GM21723 (cell line): ENCODE results near the gene BCL2.
"Not testable (repeated sequence)": the region's sequence is repeated elsewhere in the genome, so short reads cannot be mapped to it uniquely, and the experiment has no call there.

Experiments
- ATAC-seq: cut with Tn5 transposase; IDR thresholded peaks from one replicate; pipeline ENCODE4 v1.9.1; 2021; ENCODE audit warnings: mild to moderate bottlenecking, moderate library complexity; ENCODE audit not compliant: unreplicated experiment

Gene BCL2

DNA sequence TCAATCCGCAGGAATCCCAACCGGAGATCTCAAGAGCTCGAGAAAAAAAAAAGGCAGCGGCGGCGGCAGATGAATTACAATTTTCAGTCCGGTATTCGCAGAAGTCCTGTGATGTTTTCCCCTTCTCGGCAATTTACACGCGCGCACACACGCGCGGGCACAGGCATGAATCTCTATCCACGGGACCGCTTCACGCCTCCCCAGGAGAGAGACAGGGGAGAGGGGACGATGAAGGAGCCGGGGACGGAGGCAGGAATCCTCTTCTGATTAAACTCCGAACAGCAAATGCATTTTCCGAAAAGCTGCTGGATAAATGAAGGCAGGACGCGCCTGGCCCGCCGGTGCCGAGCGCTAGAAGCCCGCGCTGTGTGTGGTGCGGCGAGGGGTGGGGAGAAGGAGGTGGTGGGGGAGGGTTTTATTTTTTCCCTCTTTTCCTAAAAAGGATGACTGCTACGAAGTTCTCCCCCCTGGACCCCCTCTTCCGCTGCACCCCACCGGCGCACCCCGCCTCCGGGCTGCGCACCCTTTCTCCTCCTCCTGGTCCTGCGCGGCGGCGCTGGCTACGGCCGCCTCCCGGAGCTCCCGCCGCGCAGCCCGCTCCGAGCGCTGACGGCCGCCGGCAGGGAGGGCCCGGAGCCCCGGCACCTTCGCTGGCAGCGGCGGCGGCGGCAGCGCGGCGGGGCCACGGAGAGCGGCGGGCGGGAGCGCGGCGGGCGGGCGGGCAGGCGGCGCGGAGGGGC is at the start of gene BCL2:
TSS of gene BCL2 (minus strand) at position 387 of the 740 bp plus-strand sequence.
- ATAC-seq, result peak; percentile 12

DNA sequence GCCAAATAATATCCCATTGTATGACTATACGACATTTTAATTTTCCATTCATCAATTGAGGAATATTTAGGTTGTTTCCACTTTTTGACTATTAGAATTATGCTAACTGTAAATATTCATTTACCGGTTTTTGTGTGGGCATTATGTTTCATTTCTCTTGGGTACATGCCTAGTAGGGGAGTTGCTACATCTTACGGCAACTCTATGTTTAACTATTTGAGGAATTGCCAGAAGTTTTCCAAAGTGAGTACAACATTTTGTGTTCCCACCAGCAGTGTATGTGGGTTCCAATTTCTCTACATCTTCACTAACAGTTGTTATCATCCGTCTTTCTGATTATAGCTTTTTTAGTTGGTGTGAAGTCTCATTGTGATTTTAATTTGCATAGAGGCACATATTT is 49.0 kb upstream of the BCL2 start:
- no peak for ATAC-seq

DNA sequence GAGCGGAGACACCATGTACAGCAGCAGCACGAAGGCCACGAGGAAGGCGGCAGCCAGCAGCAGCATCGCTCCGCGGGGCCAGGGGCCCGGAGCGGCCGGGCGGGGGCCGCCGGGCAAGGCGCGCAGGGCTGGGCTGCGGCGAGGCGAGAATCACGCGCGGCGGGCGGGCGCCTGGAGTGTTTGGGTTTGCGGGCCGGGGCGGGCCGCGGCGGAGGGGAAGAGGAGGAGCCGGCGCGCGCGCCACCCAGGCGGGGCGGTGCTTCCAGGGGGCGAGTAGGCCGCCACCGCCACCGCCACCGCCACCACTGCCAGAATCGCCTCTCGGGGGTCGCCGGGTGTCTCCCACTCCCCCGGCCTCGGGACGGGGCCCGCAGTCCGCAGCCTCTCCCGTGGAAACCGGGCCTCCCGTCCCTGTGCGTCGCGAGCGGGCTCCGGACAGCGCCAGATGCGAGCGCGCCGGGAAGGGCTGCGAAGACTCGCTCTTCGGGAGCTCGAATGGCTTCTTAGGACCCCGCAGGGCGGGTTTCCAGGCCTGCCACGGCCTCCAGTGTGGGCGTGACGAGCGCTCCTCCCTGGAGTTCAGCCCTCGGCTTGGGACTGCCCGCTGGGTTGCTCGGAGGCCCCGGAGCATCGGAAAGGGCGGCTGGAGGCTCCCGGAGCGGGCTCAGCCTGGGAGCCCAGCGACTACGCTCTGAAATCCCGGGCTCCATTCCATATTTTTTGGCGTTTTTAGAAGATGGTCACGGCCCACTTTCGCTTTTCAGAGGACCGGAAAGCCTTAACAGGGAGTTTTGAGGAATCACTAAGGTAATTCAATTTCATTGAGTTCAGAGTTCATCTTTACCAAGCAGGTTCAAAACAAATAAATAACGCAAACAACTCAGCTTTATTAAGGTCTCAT is 47.7 kb upstream of the BCL2 start, which contains the start of gene KDSR:
TSS of gene KDSR (minus strand) at position 154 of the 901 bp plus-strand sequence. CDS start at position 66, 88 bp downstream.
- peak; percentile 90 for ATAC-seq

GRCh38 chr18:63366213-63367052 is 46.9 kb upstream of the BCL2 start:
- ATAC-seq, result peak; percentile 45

DNA sequence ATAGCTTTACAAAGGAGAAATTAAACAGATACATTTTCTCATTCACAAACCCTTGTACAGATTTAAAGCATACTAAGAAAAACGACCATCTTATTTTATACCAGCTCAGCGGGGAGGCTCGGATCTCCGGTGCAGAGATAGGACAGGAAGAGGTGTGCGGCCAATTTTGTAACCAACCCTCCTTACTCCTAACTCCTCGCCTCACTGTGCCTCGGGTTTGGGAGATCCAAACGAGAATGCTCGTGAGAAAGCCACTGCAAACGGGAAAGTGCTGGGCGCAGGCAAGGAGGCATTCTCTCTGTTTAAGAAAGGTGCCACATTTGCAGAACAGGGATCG is 46.3 kb upstream of the BCL2 start:
- peak; percentile 3 for ATAC-seq

- ATAC-seq, result no peak
Measured at GRCh38 chr18:63363951-63364350, 44.4 kb upstream of the BCL2 start.

- not testable (repeated sequence) for ATAC-seq
Measured at GRCh38 chr18:63363420-63363819, 43.9 kb upstream of the BCL2 start.

DNA sequence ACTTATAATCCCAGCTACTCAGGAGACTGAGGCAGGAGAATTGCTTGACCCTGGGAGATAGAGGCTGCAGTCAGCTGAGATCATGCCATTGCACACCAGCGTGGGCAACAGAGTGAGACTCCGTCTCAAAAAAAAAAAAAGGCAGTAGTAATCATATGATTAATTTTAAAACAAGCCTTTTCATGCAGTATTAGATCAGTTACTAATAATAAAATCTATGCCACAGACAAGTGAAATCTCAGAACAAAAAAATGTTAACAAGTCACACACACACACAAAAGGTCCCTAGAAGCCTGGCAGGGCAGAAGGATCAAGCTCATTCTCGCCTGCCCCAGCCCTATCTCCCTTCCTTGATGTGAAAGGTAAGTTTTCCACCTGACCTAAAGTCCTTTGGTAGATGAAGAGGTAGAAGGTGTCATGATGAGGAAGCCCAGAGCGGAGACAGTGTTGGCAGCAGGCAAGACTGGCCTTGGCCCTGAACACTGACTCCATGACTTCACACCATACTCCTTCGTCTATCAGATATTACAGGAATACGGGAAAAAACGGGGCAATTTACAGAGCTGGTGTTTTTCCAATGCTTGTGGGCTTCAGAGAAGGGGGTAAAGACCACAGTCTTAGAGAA is 36.8 kb upstream of the BCL2 start:
- no peak for ATAC-seq

DNA sequence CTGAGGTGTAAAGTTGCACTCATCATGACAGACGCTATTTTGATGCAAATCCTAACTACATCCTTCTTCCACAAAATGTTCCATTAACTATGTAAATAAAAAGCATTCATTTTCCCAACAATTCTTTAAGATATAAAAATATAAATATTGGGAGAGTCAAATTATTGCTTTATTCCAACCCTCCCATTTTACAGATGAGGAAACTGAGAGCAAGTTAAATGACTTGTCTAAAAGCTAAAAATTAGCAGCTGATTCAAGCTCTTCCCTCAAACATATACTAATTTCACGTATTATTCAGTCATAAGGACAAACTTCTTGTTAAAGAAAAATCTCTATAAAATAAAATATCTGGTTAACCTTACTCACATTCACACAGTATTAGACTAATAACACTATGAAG is 30.7 kb upstream of the BCL2 start:
- ATAC-seq, result no peak

GRCh38 chr18:63348508-63349136 is 29.1 kb upstream of the BCL2 start:
- no peak for ATAC-seq

GRCh38 chr18:63346480-63347183 is 27.1 kb upstream of the BCL2 start:
- ATAC-seq, result no peak

- ATAC-seq, result no peak
Measured at GRCh38 chr18:63346031-63346430, 26.5 kb upstream of the BCL2 start.

GRCh38 chr18:63344918-63345317 is 25.3 kb upstream of the BCL2 start:
- no peak for ATAC-seq

- ATAC-seq, result no peak
Measured at GRCh38 chr18:63344263-63344662, 24.7 kb upstream of the BCL2 start.

DNA sequence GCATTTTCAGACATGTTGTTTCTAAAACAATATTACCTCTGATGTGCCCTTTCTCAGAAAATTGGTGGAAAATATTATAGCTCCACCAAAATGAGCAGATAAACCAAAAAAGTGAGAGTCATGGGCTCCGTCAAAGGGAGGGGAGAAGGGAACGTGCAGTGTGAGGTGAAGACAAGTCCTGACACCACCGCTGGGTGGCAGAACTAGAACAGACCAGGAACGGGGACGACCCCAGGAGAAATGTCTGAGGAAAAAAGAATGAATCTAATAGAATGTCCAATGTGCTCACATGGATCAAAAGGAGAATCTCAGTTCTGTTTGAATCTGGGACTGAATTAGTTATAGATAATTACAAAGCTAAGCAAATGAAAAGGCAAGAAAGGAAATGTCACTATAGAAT is 22.6 kb upstream of the BCL2 start:
- ATAC-seq, result no peak

- ATAC-seq, result no peak
Measured at GRCh38 chr18:63339920-63340484, 20.4 kb upstream of the BCL2 start.

- ATAC-seq, result no peak
Measured at GRCh38 chr18:63336366-63337099, 17.0 kb upstream of the BCL2 start.

DNA sequence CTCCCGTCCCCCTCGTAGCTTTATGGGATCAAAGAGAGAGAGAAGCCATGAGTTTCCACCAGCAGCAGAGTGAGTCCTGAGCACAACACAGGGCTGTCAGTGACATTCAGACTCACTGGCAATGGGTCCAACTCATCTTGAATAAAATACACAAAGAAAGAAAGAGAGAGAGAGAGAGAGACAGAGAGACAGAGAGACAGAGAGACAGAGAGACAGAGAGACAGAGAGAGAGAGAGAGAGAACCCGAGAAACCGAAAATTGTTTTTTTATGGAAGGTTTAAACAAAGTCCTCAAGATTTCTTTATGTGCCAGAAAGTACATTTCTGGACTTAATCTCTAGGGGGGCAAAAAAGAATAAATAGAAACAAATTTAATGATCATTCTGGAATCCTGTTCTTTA is 11.5 kb upstream of the BCL2 start:
- ATAC-seq, result no peak
